Transverse colon (tissue), 4 donors: ENCODE data around the gene GGACT. TPM values are rescaled to one million over a fixed set of nuclear protein-coding genes. Genes with fewer than 3 reads are reported as not detected.

Experiments
- DNase-seq: peaks from one replicate; pipeline ENCODE4 v3.0.0-alpha.2; 2019
- H3K27ac ChIP-seq, 4 donors: fragments of 200-600 bp; sonication (generic); 2 replicates each; pipeline ENCODE4 v1.5.1; 2016 to 2018; ENCODE audit warnings: inconsistent platforms in 4 of 4
- H3K27me3 ChIP-seq: fragments of 200-600 bp; sonication (generic); 2 replicates; pipeline ENCODE4 v1.5.1; 2017; ENCODE audit warnings: inconsistent platforms
- H3K36me3 ChIP-seq, 4 donors: fragments of 200-600 bp; sonication (generic); 2 replicates each; pipeline ENCODE4 v1.5.1; 2017 to 2019; ENCODE audit warnings: inconsistent platforms in 4 of 4
- H3K4me1 ChIP-seq, 4 donors: fragments of 200-600 bp; sonication (generic); 2 replicates each; pipeline ENCODE4 v1.5.1; 2017 to 2020; ENCODE audit warnings: inconsistent platforms in 4 of 4
- H3K4me3 ChIP-seq, 4 donors: fragments of 200-600 bp; sonication (generic); 1 replicate in 1 of 4; 2 replicates in 3 of 4; pipeline versions ENCODE4 v1.5.1 to v1.6.1; 2017 to 2019; ENCODE audit warnings: inconsistent platforms in 4 of 4
- H3K9me3 ChIP-seq, 2 donors: fragments of 200-600 bp; sonication (generic); 2 replicates each; pipeline ENCODE4 v1.5.1; 2017 to 2019; ENCODE audit warnings: inconsistent platforms in 2 of 2
- CTCF ChIP-seq, 5 experiments: fragments of 200-600 bp in 3 of 5; fragments of 450-650 bp in 2 of 5; sonication (generic) in 3 of 5; IDR thresholded peaks; 1 replicate in 2 of 5; 2 replicates in 3 of 5; pipeline ENCODE4 v1.5.1; 2016 to 2017; ENCODE audit warnings: antibody characterized with exemption in 5 of 5, inconsistent platforms in 3 of 5, mild to moderate bottlenecking in 2 of 5, moderate library complexity in 1 of 5
- EP300 ChIP-seq: sonication (generic); formaldehyde crosslinking; IDR thresholded peaks from one replicate; pipeline ENCODE4 v1.6.1; 2017; ENCODE audit warnings: antibody characterized with exemption, low read depth
- POLR2A ChIP-seq: fragments of 450-650 bp; IDR thresholded peaks from one replicate; pipeline ENCODE4 v1.6.1; 2016; ENCODE audit warnings: antibody characterized with exemption, mild to moderate bottlenecking, moderate library complexity
- POLR2AphosphoS5 ChIP-seq, 3 donors: sonication (generic); formaldehyde crosslinking; IDR thresholded peaks; one replicate each; pipeline ENCODE4 v1.6.1; 2016; ENCODE audit warnings: antibody characterized with exemption in 3 of 3
- WGBS, 2 donors: methylation state at CpG; one replicate each; pipeline ENCODE4 v1.1.5; 2018; ENCODE audit warnings: low coverage in 1 of 2; 5-methylcytosine and 5-hydroxymethylcytosine counted together
- in situ Hi-C, 4 donors: fragments of 200-750 bp; cut with MboI; loops; one replicate each; pipeline versions ENCODE4 v1.15.0 to v1.15.1; 2017; ENCODE audit warnings: low sequenced_read_pairs in 3 of 4, low pct_ligation_motif_present in 1 of 4, low pct_unique_long_range_greater_than_20kb in 1 of 4
- intact Hi-C: fragments of 100-400 bp; cut with DNase I; formaldehyde crosslinking; loops from one replicate; pipeline ENCODE4 v1.15.1; 2023; ENCODE audit warnings: low total_unique reads
- total RNA-seq, 4 donors: library from RNA; depleted of rRNA; stranded (reverse); fragments of >200 nt; gene quantifications; one replicate each; pipeline ENCODE4 v1.1.0, GENCODE V29; 2016

The GGACT gene
- total RNA-seq, 4 donors from 2014 or later, result 6.4 to 9.2 (median 8.8) TPM; not detected in 1

GRCh38 chr13:100536643-100537180 is 51.9 kb downstream of the GGACT start:
- H3K4me3 ChIP-seq, result no peak overlapping the region
- H3K9me3 ChIP-seq, result no peaks in the 10 kb centered on the region
- in situ Hi-C loops, result no loop called here
- intact Hi-C loops, result no loop called here
- TF ChIP-seq EP300 (no peak), POLR2AphosphoS5 (IDR thresholded peaks at IDR 0.05) (no peak), POLR2A (no peak), CTCF (IDR thresholded peaks at IDR 0.05) (no peak)
- H3K36me3 ChIP-seq, result no peaks in the 10 kb centered on the region
- 91 to 97% methylated on average over 6 to 13 of the region's 13 CpGs for WGBS, 2 donors
- H3K4me1 ChIP-seq, result no peaks in the 10 kb centered on the region
- H3K27me3 ChIP-seq, result no peaks in the 10 kb centered on the region
- no peak for DNase-seq
- H3K27ac ChIP-seq, result no peak overlapping the region

- no peak overlapping the region for H3K4me3 ChIP-seq
- no peaks in the 10 kb centered on the region for H3K4me1 ChIP-seq
- in situ Hi-C loops, result no loop called here
- H3K27ac ChIP-seq, result no peak overlapping the region
- 86 to 92% methylated on average over 16 of the region's 16 CpGs for WGBS, 2 donors
- TF ChIP-seq EP300 (no peak), POLR2AphosphoS5 (IDR thresholded peaks at IDR 0.05) (no peak), CTCF (IDR thresholded peaks at IDR 0.05) (no peak), POLR2A (no peak)
- no peaks in the 10 kb centered on the region for H3K27me3 ChIP-seq
- no peak for DNase-seq
- intact Hi-C loops, result no loop called here
- H3K9me3 ChIP-seq, result no peaks in the 10 kb centered on the region
- H3K36me3 ChIP-seq, result peaks cover 0 to 5% (median 0%) of the 10 kb centered on the region in 4 donors
These were observed 53.0 kb downstream of the GGACT start for GRCh38 chr13:100535426-100536135.

GRCh38 chr13:100534911-100535310 is 53.7 kb downstream of the GGACT start:
- intact Hi-C loops (no loop called here), in situ Hi-C loops (no loop called here)
- no peak overlapping the region for H3K27ac ChIP-seq
- no peaks in the 10 kb centered on the region for H3K27me3 ChIP-seq
- H3K4me1 ChIP-seq, result no peaks in the 10 kb centered on the region
- WGBS, 2 donors, result 93 to 94% methylated on average over 2 to 6 of the region's 6 CpGs
- no peaks in the 10 kb centered on the region for H3K9me3 ChIP-seq
- no peak for DNase-seq
- peaks cover 0 to 6% (median 0%) of the 10 kb centered on the region in 4 donors for H3K36me3 ChIP-seq
- TF ChIP-seq POLR2A (no peak), CTCF (IDR thresholded peaks at IDR 0.05) (no peak), EP300 (no peak)
- H3K4me3 ChIP-seq, result no peak overlapping the region

DNA sequence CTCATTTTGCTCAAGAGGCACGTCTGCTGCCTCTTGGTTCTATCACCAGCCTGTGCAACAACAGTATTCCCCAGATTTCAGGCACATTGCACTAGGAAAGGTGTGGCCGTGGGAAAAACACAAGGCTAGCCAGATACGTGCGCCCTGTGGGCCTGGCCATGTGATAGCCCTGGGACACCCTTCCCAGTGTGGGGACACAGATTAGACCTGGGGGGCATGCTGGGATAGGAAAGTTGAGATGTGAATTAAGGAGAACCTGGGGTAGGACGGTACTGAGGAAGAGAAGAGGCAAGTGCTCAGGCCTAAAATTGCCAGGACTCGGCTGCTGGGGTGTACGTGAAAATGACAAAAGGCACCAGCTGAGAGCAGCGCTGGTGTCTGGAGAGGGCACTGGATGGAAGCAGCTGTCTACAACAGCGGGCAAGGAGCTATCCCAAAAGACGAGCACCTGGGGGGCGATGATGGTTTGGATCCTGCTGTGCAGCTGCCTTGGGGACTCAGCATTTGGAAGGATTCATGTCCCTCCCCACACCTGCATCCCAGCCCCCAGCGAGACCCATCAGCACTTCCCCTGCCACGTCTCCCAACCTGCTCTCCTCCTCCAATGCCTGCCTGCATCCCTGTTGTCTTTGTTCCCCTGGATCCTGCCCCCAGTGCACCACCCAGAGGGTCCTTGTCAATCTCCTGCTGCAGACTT is 54.3 kb downstream of the GGACT start:
- no peaks in the 10 kb centered on the region for H3K27me3 ChIP-seq
- in situ Hi-C loops, result no loop called here

More for the DNA sequence above, 54.3 kb downstream of the GGACT start:
- H3K27ac ChIP-seq, result no peak overlapping the region
- TF ChIP-seq CTCF (IDR thresholded peaks at IDR 0.05), result no peak
- no peak for TF ChIP-seq POLR2A
- TF ChIP-seq POLR2AphosphoS5 (IDR thresholded peaks at IDR 0.05), result no peak
- TF ChIP-seq EP300, result no peak
- WGBS, 2 donors, result 91 to 93% methylated on average over 9 to 13 of the region's 13 CpGs
- DNase-seq, result no peak
- H3K4me1 ChIP-seq, result no peaks in the 10 kb centered on the region
- no peaks in the 10 kb centered on the region for H3K9me3 ChIP-seq
- intact Hi-C loops, result no loop called here
- H3K36me3 ChIP-seq, result peaks cover 0 to 6% (median 0%) of the 10 kb centered on the region in 4 donors
- no peak overlapping the region for H3K4me3 ChIP-seq
